Right lobe of liver (tissue), 6 donors: ENCODE results near the gene RALGPS1. TPM values are rescaled to one million over a fixed set of nuclear protein-coding genes. Genes with fewer than 3 reads are reported as not detected.
A peak's percentile ranks its signal among the peaks of the same experiment; 100 is the strongest.

Experiments used
- ATAC-seq, 4 donors: fragments of 200-7000 bp; cut with Tn5 transposase; one replicate each; pipeline ENCODE4 v1.9.1; 2020; ENCODE audit warnings: mild to moderate bottlenecking in 4 of 4, moderate library complexity in 4 of 4
- DNase-seq, 3 donors: peaks; one replicate each; pipeline ENCODE4 v3.0.0-alpha.2; 2020
- H3K27ac ChIP-seq, 3 donors: fragments of 200-600 bp; one replicate each; pipeline ENCODE4 v1.8.0; 2022
- H3K27me3 ChIP-seq, 2 donors: fragments of 200-600 bp; one replicate each; pipeline ENCODE4 v1.8.0; 2022
- H3K36me3 ChIP-seq, 4 donors: fragments of 200-600 bp; sonication (generic) in 1 of 4; one replicate each; pipeline versions ENCODE4 v1.5.1 to v1.8.0; 2017 to 2022; ENCODE audit warnings: control low read depth in 1 of 4
- H3K4me1 ChIP-seq, 4 donors: fragments of 200-600 bp; sonication (generic) in 1 of 4; one replicate each; pipeline versions ENCODE4 v1.5.1 to v1.8.0; 2017 to 2022; ENCODE audit warnings: control low read depth in 1 of 4
- H3K4me3 ChIP-seq, 3 donors: fragments of 200-600 bp; one replicate each; pipeline ENCODE4 v1.8.0; 2022
- H3K9me3 ChIP-seq, 4 donors: fragments of 200-600 bp; sonication (generic) in 1 of 4; one replicate each; pipeline versions ENCODE4 v1.5.1 to v1.8.0; 2017 to 2022; ENCODE audit warnings: control low read depth in 1 of 4
- POLR2A ChIP-seq: fragments of 450-650 bp; IDR thresholded peaks from one replicate; pipeline ENCODE4 v1.6.1; 2017; ENCODE audit warnings: antibody characterized with exemption, mild to moderate bottlenecking
- WGBS: methylation state at CpG from one replicate; pipeline ENCODE4 v1.1.6; 2018; ENCODE audit warnings: low coverage, low lambda C conversion rate; ENCODE audit not compliant: insufficient coverage; ENCODE audit errors: missing lambda C conversion rate; 5-methylcytosine and 5-hydroxymethylcytosine counted together
- intact Hi-C, 2 donors: fragments of 100-400 bp; cut with DNase I; formaldehyde crosslinking; loops; one replicate each; pipeline versions ENCODE4 v1.11.2 to v1.14.1; 2022
- total RNA-seq, 6 experiments: library from RNA; depleted of rRNA in 2 of 6; stranded (reverse); fragments of >200 nt in 2 of 6; fragmentation: NEBNext Ultra II Directional in 3 of 6; extraction: Animal tissue kit (Norgen Biotek cat#: 25700) in 3 of 6; gene quantifications; one replicate each; pipeline versions ENCODE4 v1.1.0 to v1.2.4, GENCODE V29; 2016 to 2023
- TF ChIP-seq, protein P1 (sequence below), 4 donors: fragments of 200-600 bp in 3 of 4; fragments of 450-650 bp in 1 of 4; IDR thresholded peaks; one replicate each; pipeline versions ENCODE4 v1.5.1 to v1.8.0; 2016 to 2022; ENCODE audit warnings: antibody characterized with exemption in 4 of 4, mild to moderate bottlenecking in 2 of 4
- donor health status: DM: no; HTN: yes; CAD: no.
- donor health status: DM: no; HTN: no; CAD: no.
- donor health status: DM: no; HTN: no; CAD: no.
- donor health status: DM: no; HTN: yes; CAD: no.
- donor health status: DM: no; HTN: yes; CAD: no.

RALGPS1 gene
- total RNA-seq, 6 experiments from 2014 or later = 1.2 to 3.8 (median 2.4) TPM

DNA sequence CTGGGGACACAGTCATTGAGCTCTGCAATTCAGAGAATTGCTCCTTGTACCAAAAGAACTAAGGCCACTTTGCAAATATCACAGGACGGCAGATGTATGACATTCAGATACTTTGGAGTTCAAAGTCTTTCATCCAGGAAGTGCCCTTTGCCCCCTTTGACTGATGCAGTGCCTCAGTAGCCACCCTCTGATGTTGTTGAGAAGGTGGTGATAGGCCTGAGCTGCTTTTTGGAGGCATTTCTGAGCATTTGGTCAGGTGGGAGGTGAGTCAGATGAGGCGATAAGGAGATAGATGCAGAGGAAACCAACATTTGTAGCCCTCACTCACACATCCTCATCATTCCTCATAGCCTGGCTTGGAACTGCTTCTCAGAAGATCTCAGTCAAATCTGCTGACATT is 144.4 kb downstream of the RALGPS1 start:
- intact Hi-C loops = no loop called here
- no peak for DNase-seq
- H3K27ac ChIP-seq = no peak overlapping the region
- WGBS = no CpG with 5 or more reads among the region's 2 CpGs
- H3K4me3 ChIP-seq = no peak overlapping the region
- H3K4me1 ChIP-seq = no peaks in the 10 kb centered on the region
- TF ChIP-seq POLR2A = no peak
- TF ChIP-seq, protein P1, sequence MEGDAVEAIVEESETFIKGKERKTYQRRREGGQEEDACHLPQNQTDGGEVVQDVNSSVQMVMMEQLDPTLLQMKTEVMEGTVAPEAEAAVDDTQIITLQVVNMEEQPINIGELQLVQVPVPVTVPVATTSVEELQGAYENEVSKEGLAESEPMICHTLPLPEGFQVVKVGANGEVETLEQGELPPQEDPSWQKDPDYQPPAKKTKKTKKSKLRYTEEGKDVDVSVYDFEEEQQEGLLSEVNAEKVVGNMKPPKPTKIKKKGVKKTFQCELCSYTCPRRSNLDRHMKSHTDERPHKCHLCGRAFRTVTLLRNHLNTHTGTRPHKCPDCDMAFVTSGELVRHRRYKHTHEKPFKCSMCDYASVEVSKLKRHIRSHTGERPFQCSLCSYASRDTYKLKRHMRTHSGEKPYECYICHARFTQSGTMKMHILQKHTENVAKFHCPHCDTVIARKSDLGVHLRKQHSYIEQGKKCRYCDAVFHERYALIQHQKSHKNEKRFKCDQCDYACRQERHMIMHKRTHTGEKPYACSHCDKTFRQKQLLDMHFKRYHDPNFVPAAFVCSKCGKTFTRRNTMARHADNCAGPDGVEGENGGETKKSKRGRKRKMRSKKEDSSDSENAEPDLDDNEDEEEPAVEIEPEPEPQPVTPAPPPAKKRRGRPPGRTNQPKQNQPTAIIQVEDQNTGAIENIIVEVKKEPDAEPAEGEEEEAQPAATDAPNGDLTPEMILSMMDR (IDR thresholded peaks at IDR 0.05) = no peak
- no peaks in the 10 kb centered on the region for H3K27me3 ChIP-seq
- H3K36me3 ChIP-seq = no peaks in the 10 kb centered on the region
- H3K9me3 ChIP-seq = no peaks in the 10 kb centered on the region
- no peak for ATAC-seq

DNA sequence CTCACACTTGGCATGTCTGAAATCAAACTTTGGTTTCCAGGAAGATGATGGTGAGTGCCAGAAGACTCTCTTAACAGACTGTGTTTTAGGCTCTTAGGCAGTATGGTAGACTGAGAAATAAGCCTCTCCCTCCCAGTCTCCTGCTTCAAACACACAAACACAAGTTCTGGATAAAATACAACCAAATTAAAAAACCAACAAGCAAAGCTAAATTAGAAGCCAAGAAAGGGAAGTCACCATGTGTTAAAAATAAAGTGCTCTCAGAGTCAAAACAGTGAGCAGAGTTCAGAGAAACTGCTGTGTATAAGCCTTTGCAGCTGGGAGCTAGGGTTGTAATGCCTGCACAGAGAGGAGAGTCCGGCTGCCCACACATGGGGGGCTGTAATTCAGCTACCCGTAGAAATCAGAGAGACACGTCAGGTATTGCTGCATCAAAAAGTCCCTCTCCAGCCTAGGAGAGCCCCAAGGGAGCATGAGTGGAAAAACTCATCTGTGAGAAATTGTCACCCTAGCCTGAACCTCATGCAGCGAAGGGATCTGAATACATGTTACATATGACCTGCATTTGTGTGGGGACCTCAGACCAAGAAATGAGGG is 145.3 kb downstream of the RALGPS1 start:
- Histone ChIP-seq H3K4me1 (no peaks in the 10 kb centered on the region), H3K27ac (no peak overlapping the region), H3K4me3 (no peak overlapping the region), H3K36me3 (no peaks in the 10 kb centered on the region), H3K27me3 (no peaks in the 10 kb centered on the region), H3K9me3 (no peaks in the 10 kb centered on the region)
- ATAC-seq = peak in 1 of 4 donors; percentile 25
- TF ChIP-seq, protein P1 (IDR thresholded peaks at IDR 0.05) = no peak
- TF ChIP-seq POLR2A = no peak
- intact Hi-C loops = no loop called here
- DNase-seq = no peak
- WGBS = 90% methylated on average over 4 of the region's 4 CpGs

- no peak overlapping the region for H3K4me3 ChIP-seq
- intact Hi-C loops = no loop called here
- ATAC-seq = no peak
These were observed 146.8 kb downstream of the RALGPS1 start for GRCh38 chr9:127061411-127061810.

GRCh38 chr9:127064335-127064734 is 149.8 kb downstream of the RALGPS1 start:
- no peak overlapping the region for H3K27ac ChIP-seq
- no peak for DNase-seq
- 88% methylated on average over 2 of the region's 2 CpGs for WGBS
- intact Hi-C loops = no loop called here
- H3K4me3 ChIP-seq = no peak overlapping the region
- H3K4me1 ChIP-seq = no peaks in the 10 kb centered on the region
- H3K9me3 ChIP-seq = no peaks in the 10 kb centered on the region
- H3K27me3 ChIP-seq = no peaks in the 10 kb centered on the region
- ATAC-seq = no peak
- no peak for TF ChIP-seq POLR2A
- TF ChIP-seq, protein P1 (IDR thresholded peaks at IDR 0.05) = no peak
- H3K36me3 ChIP-seq = no peaks in the 10 kb centered on the region

More at GRCh38 chr9:127061411-127061810, 146.8 kb downstream of the RALGPS1 start:
- no peak for DNase-seq
- no peaks in the 10 kb centered on the region for H3K27me3 ChIP-seq
- H3K4me1 ChIP-seq = no peaks in the 10 kb centered on the region
- H3K36me3 ChIP-seq = no peaks in the 10 kb centered on the region
- H3K27ac ChIP-seq = no peak overlapping the region
- WGBS = 93% methylated on average over 3 of the region's 3 CpGs
- TF ChIP-seq, protein P1 (IDR thresholded peaks at IDR 0.05) = no peak
- no peak for TF ChIP-seq POLR2A
- H3K9me3 ChIP-seq = no peaks in the 10 kb centered on the region
